Lung (tissue), 12 donors: Measurements from ENCODE around the gene SLC25A26. TPM values are rescaled to one million over a fixed set of nuclear protein-coding genes. Genes with fewer than 3 reads are reported as not detected.
A peak's percentile ranks its signal among the peaks of the same experiment; 100 is the strongest.

Experiments
- ATAC-seq: fragments of 200-7000 bp; cut with Tn5 transposase; one replicate; pipeline ENCODE4 v1.9.1; 2020; ENCODE audit warnings: moderate number of reproducible peaks; ENCODE audit not compliant: insufficient read depth, low FRiP score
- DNase-seq, 3 donors: peaks; one replicate each; pipeline ENCODE4 v3.0.0-alpha.2; 2013 to 2017
- H3K27ac ChIP-seq, 2 donors: one replicate each; pipeline ENCODE4 v1.5.1; 2013; ENCODE audit warnings: mild to moderate bottlenecking in 2 of 2, moderate library complexity in 2 of 2, control low read depth in 1 of 2, inconsistent platforms in 1 of 2, low read depth in 1 of 2, low read length in 1 of 2
- H3K27me3 ChIP-seq, 3 donors: one replicate each; pipeline ENCODE4 v1.5.1; 2013; ENCODE audit warnings: low read length in 2 of 3; ENCODE audit not compliant: control insufficient read depth in 3 of 3, insufficient read depth in 3 of 3
- H3K36me3 ChIP-seq, 4 donors: one replicate each; pipeline ENCODE4 v1.5.1; 2013; ENCODE audit warnings: low read length in 4 of 4, mild to moderate bottlenecking in 1 of 4, moderate library complexity in 1 of 4; ENCODE audit not compliant: control insufficient read depth in 4 of 4, insufficient read depth in 4 of 4
- H3K4me1 ChIP-seq, 5 donors: one replicate each; pipeline ENCODE4 v1.5.1; 2013; ENCODE audit warnings: low read length in 5 of 5, mild to moderate bottlenecking in 2 of 5, moderate library complexity in 1 of 5; ENCODE audit not compliant: control insufficient read depth in 5 of 5, insufficient read depth in 5 of 5
- H3K4me3 ChIP-seq: one replicate; pipeline ENCODE4 v1.5.1; 2013; ENCODE audit warnings: mild to moderate bottlenecking, control low read depth, moderate library complexity
- H3K9ac ChIP-seq, 2 donors: one replicate each; pipeline ENCODE4 v1.5.1; 2013; ENCODE audit warnings: low read length in 2 of 2, control low read depth in 1 of 2; ENCODE audit not compliant: insufficient read depth in 1 of 2
- H3K9me3 ChIP-seq, 4 donors: one replicate each; pipeline ENCODE4 v1.5.1; 2013; ENCODE audit warnings: low read length in 3 of 4, mild to moderate bottlenecking in 1 of 4, moderate library complexity in 1 of 4; ENCODE audit not compliant: control insufficient read depth in 4 of 4, insufficient read depth in 3 of 4
- CTCF ChIP-seq: IDR thresholded peaks from 2 replicates; pipeline ENCODE4 v1.5.1; 2012; ENCODE audit warnings: mild to moderate bottlenecking; ENCODE audit errors: control extremely low read depth, extremely low read depth
- WGBS, 2 donors: extraction: QIAGEN DNeasy Blood & Tissue Kit; methylation state at CpG; one replicate each; pipeline ENCODE4 v1.1.7; 2013; 5-methylcytosine and 5-hydroxymethylcytosine counted together
- polyA plus RNA-seq, 2 donors: library from polyadenylated mRNA; stranded (reverse); fragments of 200-250 nt; gene quantifications; one replicate each; pipeline ENCODE4 v1.2.1, GENCODE V29; 2013
- total RNA-seq, 2 donors: library from RNA; depleted of rRNA in 1 of 2; stranded (reverse); fragments of >200 nt in 1 of 2; gene quantifications; one replicate each; pipeline ENCODE4 v1.2.1, GENCODE V29; 2014 to 2021
- donor health status: control.
- donor health status: control.
- donor health status: Bipolar disorder and iron deficiency.
- donor health status: healthy.
- donor health status: DM: yes; HTN: yes; CAD: no.

Gene SLC25A26
- total and polyA plus RNA-seq, 4 donors, result 10.4 to 18.0 (median 14.9) TPM

GRCh38 chr3:66253790-66254620 is 33.2 kb downstream of the SLC25A26 start:
- Histone ChIP-seq H3K4me3 (no peak overlapping the region), H3K4me1 (no peaks in the 10 kb centered on the region), H3K9ac (no peak overlapping the region), H3K36me3 (peaks cover 0 to 8% (median 1%) of the 10 kb centered on the region in 4 donors), H3K9me3 (no peaks in the 10 kb centered on the region), H3K27ac (no peak overlapping the region), H3K27me3 (no peaks in the 10 kb centered on the region)
- DNase-seq, result peak in 2 of 3 donors; percentile 50 to 67
- peak; percentile 67 for TF ChIP-seq CTCF
- 67 to 78% methylated on average over 6 of the region's 6 CpGs for whole genome bisulfite sequencing, 2 donors
- no peak for ATAC-seq

- WGBS, 2 donors, result 81 to 85% methylated on average over 3 of the region's 3 CpGs
- Histone ChIP-seq H3K4me3 (no peak overlapping the region), H3K9ac (no peak overlapping the region), H3K27me3 (no peaks in the 10 kb centered on the region), H3K9me3 (no peaks in the 10 kb centered on the region), H3K27ac (no peak overlapping the region), H3K4me1 (no peaks in the 10 kb centered on the region), H3K36me3 (peaks cover 0 to 3% (median 0%) of the 10 kb centered on the region in 4 donors)
- DNase-seq (no peak), ATAC-seq (no peak)
- no peak for TF ChIP-seq CTCF
Observed at GRCh38 chr3:66255865-66256264, 35.1 kb downstream of the SLC25A26 start.

- Histone ChIP-seq H3K4me1 (no peaks in the 10 kb centered on the region), H3K4me3 (no peak overlapping the region), H3K9me3 (no peaks in the 10 kb centered on the region), H3K9ac (no peak overlapping the region), H3K27me3 (no peaks in the 10 kb centered on the region), H3K27ac (no peak overlapping the region), H3K36me3 (peaks cover 0 to 3% (median 0%) of the 10 kb centered on the region in 4 donors)
- 59 to 77% methylated on average over 2 of the region's 2 CpGs for WGBS, 2 donors
- no peak for DNase-seq
- TF ChIP-seq CTCF, result no peak
- no peak for ATAC-seq
Observed at GRCh38 chr3:66256806-66257205, 36.0 kb downstream of the SLC25A26 start.
